HK-2 (cell line): ENCODE measurements around the gene EFCAB6.

Experiments used
- DNase-seq: peaks from one replicate; pipeline ENCODE4 v3.0.0-alpha.2; 2018; ENCODE audit not compliant: unreplicated experiment

The EFCAB6 gene

GRCh38 chr22:43642319-43643206, 169.5 kb downstream of the EFCAB6 start:
- DNase-seq: no peak

- no peak for DNase-seq
These were observed 172.7 kb downstream of the EFCAB6 start for GRCh38 chr22:43639228-43639948.

- DNase-seq: no peak
These were observed 174.5 kb downstream of the EFCAB6 start for GRCh38 chr22:43637275-43638260.

- no peak for DNase-seq
These were observed 176.0 kb downstream of the EFCAB6 start for GRCh38 chr22:43636086-43636485.

GRCh38 chr22:43635101-43635500, 177.0 kb downstream of the EFCAB6 start:
- DNase-seq: no peak

GRCh38 chr22:43634316-43634715, 177.8 kb downstream of the EFCAB6 start:
- no peak for DNase-seq

- DNase-seq: no peak
These were observed 178.3 kb downstream of the EFCAB6 start for GRCh38 chr22:43633631-43634285.

- no peak for DNase-seq
These were observed 180.3 kb downstream of the EFCAB6 start for GRCh38 chr22:43631846-43632245.

- no peak for DNase-seq
These were observed 180.9 kb downstream of the EFCAB6 start for GRCh38 chr22:43631201-43631600.

- no peak for DNase-seq
These were observed 181.7 kb downstream of the EFCAB6 start for GRCh38 chr22:43630451-43630850.

GRCh38 chr22:43628250-43628649, 183.9 kb downstream of the EFCAB6 start:
- no peak for DNase-seq

GRCh38 chr22:43627485-43628213, 184.5 kb downstream of the EFCAB6 start:
- no peak for DNase-seq

- DNase-seq: no peak
These were observed 186.9 kb downstream of the EFCAB6 start for GRCh38 chr22:43625242-43625641.

GRCh38 chr22:43624144-43624998, 187.7 kb downstream of the EFCAB6 start:
- DNase-seq: no peak

GRCh38 chr22:43622886-43623285, 189.2 kb downstream of the EFCAB6 start:
- no peak for DNase-seq

GRCh38 chr22:43620197-43620596, 191.9 kb downstream of the EFCAB6 start:
- DNase-seq: no peak

GRCh38 chr22:43618517-43618916, 193.6 kb downstream of the EFCAB6 start:
- no peak for DNase-seq

GRCh38 chr22:43616645-43617044, 195.5 kb downstream of the EFCAB6 start:
- DNase-seq: no peak

GRCh38 chr22:43600265-43600664, 211.8 kb downstream of the EFCAB6 start:
- no peak for DNase-seq

GRCh38 chr22:43592476-43592875, 219.6 kb downstream of the EFCAB6 start:
- DNase-seq: no peak
